Measurements from ENCODE around the gene MRPS6.

DNA sequence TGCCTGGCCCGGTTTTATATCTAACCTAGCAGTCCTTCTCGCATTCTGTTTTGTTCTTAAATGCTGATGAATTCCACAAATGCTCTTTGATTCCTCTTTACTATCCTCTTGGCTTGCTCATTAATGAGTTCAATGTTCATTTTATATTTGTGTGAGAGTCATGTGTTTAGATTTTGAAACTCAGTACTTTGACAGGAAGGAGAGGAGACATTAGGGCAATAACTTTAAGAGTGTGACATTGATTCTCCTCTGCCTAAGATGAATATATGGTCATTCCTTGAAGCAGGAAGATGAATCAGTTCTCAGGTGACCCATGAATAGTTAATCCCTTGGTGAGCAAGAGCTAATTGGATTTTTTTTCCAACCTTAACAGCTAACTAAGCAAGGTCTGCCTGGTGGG lies 84.1 kb downstream of the MRPS6 start:
- no peak for TF ChIP-seq CTCF (IDR thresholded peaks at IDR 0.05; ENCODE audit: borderline replicate concordance, extremely low read depth, low read length, poor library complexity, severe bottlenecking)
- TF ChIP-seq EZH2 (IDR thresholded peaks at IDR 0.05; ENCODE audit: borderline replicate concordance, low read depth, low read length, severe bottlenecking): no peak
